NCI-H748 (cell line): ENCODE measurements around the gene ALKBH6.
"Not testable (repeated sequence)": the region's sequence is repeated elsewhere in the genome, so short reads cannot be mapped to it uniquely, and the experiment has no call there.

Experiments
- DNase-seq: peaks from one replicate; lab custom pipeline; 2025; ENCODE audit not compliant: unreplicated experiment; lab: John Stamatoyannopoulos, UW

The ALKBH6 gene

GRCh38 chr19:35993923-35994598, 20.0 kb downstream of the ALKBH6 start:
- no peak for DNase-seq

- DNase-seq: no peak
Measured at GRCh38 chr19:35992907-35993765, 20.9 kb downstream of the ALKBH6 start.

GRCh38 chr19:35991731-35992450, 22.1 kb downstream of the ALKBH6 start:
- DNase-seq: no peak

DNA sequence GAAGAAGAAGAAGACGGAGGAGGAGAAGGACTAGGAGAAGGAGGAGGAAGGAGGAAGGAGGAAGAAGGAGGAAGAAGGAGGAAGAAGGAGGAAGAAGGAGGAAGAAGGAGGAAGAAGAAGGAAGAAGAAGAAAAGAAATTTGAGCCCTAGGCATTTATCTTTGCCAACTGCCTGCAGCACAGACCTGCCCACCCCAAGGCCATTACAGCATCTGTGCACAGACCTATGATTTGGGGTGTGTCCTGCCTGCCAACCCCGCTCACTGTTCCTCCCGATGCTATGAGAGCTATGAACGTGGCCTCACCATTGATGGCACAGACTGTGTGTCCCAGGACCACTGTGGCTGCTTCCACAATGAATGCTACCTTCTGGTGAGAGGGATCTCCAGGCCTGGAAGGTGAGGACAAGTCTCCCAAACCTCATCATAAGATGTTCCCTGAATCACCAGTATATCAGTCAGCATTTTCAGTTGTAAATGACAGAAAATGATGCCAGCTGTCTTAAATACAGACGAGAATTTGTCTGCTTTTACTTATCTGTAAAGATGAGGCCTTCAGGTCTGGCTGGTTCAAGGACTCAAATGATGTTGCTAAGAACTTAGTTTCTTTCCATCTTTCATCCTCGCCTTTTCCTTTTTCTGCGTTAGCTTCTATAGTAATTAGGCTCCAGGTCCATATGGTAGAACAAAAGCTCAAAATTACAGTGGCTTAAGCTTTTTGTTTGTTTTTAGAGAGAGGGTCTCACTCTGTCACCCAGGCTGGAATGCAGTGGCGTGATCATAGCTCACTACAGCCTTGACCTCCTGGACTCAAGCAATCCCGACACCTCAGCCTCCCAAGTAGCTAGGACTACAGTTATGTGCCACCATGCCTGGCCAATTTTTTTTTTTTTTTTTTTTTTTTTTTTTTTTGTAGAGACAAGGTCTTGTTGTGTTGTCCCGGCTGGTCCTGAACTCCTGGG, 23.0 kb downstream of the ALKBH6 start:
- DNase-seq: no peak

DNA sequence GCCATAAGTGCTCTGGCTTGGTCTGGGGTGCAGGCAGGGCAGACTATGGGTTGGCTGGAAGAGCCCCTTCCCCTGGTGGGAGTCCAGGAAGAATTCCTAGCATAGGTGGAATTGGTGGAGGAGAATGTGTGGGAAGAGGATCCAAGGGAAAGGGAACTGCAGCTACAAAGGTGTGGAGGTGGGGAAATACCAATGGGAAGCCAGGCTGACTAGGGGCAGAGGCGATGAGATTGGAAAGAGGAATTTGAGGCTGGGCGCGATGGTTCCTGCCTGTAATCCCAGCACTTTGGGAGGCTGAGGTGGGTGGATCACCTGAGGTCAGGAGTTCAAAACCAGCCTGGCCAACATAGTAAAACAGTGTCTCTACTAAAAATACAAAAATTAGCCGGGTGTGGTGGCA, 23.9 kb downstream of the ALKBH6 start:
- DNase-seq: no peak

GRCh38 chr19:35988824-35989223, 25.2 kb downstream of the ALKBH6 start:
- DNase-seq: no peak

DNA sequence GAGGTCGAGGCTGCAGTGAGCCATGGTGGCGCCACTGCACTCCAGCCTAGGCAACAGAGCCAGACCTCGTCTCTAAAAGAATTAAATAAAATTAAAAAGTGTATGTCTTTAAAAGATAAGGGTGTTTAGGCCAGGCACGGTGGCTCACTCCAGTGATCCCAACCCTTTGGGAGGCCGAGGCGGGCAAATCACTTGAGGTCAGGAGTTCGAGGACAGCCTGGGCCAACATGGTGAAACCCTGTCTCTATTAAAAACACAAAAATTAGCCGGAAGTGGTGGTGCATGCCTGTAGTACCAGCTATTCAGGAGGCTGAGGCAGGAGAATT, 26.5 kb downstream of the ALKBH6 start:
- DNase-seq: no peak

DNA sequence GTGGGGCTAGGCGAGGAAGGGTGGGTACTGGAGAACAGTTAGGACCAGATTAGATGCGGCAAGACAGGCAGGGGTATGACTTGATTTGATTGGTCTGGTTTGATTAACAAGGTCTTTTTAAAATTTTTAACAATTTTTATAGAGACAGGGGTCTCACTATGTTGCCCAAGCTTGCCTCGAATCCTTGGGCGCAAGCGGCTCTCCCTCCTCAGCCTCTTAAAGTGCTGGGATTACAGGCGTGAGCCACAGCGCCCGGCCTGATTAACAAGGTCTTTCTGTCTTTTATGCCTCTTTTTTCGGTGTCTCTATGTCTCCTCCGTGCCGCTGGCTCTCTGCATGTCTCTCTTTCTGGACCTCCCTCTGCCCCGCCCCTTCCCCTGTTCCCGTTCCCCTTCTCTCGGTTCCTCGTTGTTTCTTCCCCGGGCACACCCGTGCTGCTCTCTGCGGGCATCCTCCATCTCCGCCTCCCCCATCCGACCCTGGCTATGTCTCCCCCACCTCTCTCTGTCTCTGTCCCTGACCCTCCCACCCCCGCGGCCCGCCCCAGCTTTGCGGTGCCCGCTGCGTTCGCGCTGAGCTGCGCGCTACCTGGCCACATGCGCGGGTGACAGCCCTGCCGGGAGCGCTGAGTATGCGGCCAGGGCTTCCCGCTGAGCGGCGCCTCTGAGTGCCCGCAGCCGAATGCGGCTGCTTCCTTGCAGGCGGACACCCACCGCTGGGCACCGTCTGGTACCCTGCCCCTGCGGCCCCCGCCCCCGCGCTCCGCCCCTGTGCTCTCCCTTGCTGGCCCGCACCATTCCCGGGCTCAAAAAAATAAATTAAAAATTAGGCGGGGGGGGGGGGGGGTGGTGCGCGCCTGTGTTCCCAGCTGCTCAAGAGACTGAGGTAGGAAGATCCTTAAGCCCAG, 27.1 kb downstream of the ALKBH6 start:
- DNase-seq: peak; percentile 81

- DNase-seq: no peak
Measured at GRCh38 chr19:35986111-35986510, 27.9 kb downstream of the ALKBH6 start.

DNA sequence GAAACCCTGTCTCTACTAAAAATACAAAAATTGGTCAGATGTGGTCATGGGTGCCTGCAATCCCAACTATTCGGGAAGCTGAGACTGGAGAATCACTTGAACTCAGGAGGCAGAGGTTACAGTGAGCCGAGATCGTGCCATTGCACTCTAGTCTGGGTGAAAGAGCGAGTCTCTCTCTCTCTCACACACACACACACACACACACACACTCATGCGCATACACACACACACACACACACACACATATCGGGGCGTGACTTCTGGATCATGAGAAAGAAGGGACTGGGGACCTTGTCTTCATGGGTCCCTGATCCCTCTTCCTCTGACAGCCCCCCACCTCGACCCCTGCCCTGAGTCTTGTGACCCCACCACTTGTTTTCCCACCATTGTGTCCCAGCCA, 30.8 kb downstream of the ALKBH6 start:
- no peak for DNase-seq

GRCh38 chr19:35980997-35981396, 33.0 kb downstream of the ALKBH6 start:
- DNase-seq: not testable (repeated sequence)

DNA sequence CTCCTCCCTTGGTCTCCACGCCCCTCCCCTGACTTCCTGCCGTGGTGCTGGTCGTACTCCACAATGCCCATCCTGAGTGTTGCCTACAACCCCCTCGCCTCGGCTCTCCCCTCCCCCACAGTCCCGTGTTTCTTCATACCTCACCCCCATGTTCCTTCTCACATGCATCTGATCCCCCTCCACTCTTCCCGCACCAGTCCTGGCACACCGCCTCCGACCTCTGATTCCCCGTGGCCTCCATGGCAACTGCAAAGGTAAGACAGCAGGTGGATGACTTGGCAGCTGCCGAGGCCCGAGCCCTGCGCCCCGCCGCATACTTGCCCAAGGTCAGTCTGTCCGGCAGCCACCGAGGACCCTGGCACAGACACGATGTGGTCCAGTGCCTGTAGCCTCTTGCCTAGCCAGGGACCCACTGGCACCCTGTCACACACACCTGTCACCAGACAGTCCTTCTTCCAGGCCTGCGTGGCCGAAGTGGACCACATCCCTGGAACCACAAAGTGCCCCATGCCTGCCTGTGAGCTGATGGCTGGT, 35.1 kb downstream of the ALKBH6 start:
- no peak for DNase-seq

DNA sequence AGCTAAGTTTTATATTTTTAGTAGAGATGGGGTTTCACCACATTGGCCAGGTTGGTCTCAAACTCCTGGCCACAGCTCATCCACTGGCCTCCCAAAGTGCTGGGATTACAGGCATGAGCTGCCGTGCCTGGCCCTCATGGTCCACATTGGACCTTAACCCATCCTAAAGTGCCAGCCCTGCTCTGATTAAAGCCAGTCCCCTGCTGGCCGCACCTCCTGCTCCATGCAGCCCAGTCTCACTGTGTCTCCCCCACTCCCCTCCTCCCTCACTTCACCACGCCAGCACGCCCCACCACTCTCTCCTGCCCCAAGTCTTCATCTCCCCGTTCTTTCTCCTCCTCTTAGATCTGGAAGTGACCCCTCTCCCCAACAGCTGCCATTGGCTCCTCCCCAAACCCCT, 35.7 kb downstream of the ALKBH6 start:
- no peak for DNase-seq

- peak; percentile 65 for DNase-seq
Measured at GRCh38 chr19:35977446-35978222, 36.4 kb downstream of the ALKBH6 start.

GRCh38 chr19:35975608-35976214, 38.3 kb downstream of the ALKBH6 start:
- DNase-seq: no peak

- no peak for DNase-seq
Measured at GRCh38 chr19:35973487-35973886, 40.5 kb downstream of the ALKBH6 start.

GRCh38 chr19:35966771-35967170, 47.2 kb downstream of the ALKBH6 start:
- DNase-seq: no peak

GRCh38 chr19:35963514-35963913, 50.5 kb downstream of the ALKBH6 start:
- DNase-seq: no peak
